IMR-90 (cell line): Measurements from ENCODE around the gene ISOC2. TPM values are rescaled to one million over a fixed set of nuclear protein-coding genes. Genes with fewer than 3 reads are reported as not detected.
A peak's percentile ranks its signal among the peaks of the same experiment; 100 is the strongest.

Experiments used
- ATAC-seq: fragments of 200-7000 bp; cut with Tn5 transposase; 2 replicates; pipeline ENCODE4 v1.9.1; 2020; ENCODE audit warnings: low read depth, mild to moderate bottlenecking, moderate library complexity
- BruUV-seq: library from RNA; stranded (reverse); fragments of 400-500 nt; replicated peaks from 2 replicates; lab custom pipeline; 2021; lab: Mats Ljungman, UMichigan
- CTCF ChIA-PET: fragments of 300-600 bp; formaldehyde crosslinking; extraction: SDS; loops from one replicate; lab custom pipeline; 2021; ENCODE audit warnings: antibody characterized with exemption; lab: Yijun Ruan, JAX
- POLR2A ChIA-PET: fragments of 300-600 bp; sonication (Branson Sonifier 250); formaldehyde crosslinking; loops from one replicate; lab custom pipeline; 2022; ENCODE audit warnings: antibody characterized with exemption; ENCODE audit not compliant: unreplicated experiment; lab: Charles Lee
- DNase-seq: peaks from one replicate; pipeline ENCODE4 v3.0.0; 2013
- H2AFZ ChIP-seq: replicated peaks from 2 replicates; pipeline ENCODE3; 2013; ENCODE audit warnings: low read length, mild to moderate bottlenecking; ENCODE audit not compliant: poor library complexity
- H2AK5ac ChIP-seq: 2 replicates; pipeline ENCODE4 v1.6.1; 2013; ENCODE audit warnings: low read depth, low read length, inconsistent platforms
- H2AK9ac ChIP-seq: replicated peaks from 2 replicates; pipeline ENCODE3; 2013; ENCODE audit warnings: mild to moderate bottlenecking, low read depth, low read length, moderate library complexity; ENCODE audit not compliant: poor library complexity
- H2BK120ac ChIP-seq: 2 replicates; pipeline ENCODE4 v1.6.1; 2013; ENCODE audit warnings: low read depth, low read length, inconsistent platforms
- H2BK15ac ChIP-seq: 3 replicates; pipeline ENCODE4 v1.6.1; 2013; ENCODE audit warnings: low read depth, low read length, inconsistent platforms
- H2BK20ac ChIP-seq: 2 replicates; pipeline ENCODE4 v1.6.1; 2013; ENCODE audit warnings: low read depth, mild to moderate bottlenecking, inconsistent platforms, low read length, moderate library complexity
- H2BK5ac ChIP-seq: 2 replicates; pipeline ENCODE4 v1.6.1; 2013; ENCODE audit warnings: mild to moderate bottlenecking, low read depth, low read length, inconsistent platforms; ENCODE audit not compliant: poor library complexity, severe bottlenecking
- H3K14ac ChIP-seq: replicated peaks from 2 replicates; pipeline ENCODE4 v1.6.1; 2013; ENCODE audit warnings: low read depth, low read length, inconsistent platforms
- H3K18ac ChIP-seq: 2 replicates; pipeline ENCODE4 v1.6.1; 2013; ENCODE audit warnings: low read depth, low read length, control low read depth
- H3K23ac ChIP-seq: 2 replicates; pipeline ENCODE4 v1.6.1; 2013; ENCODE audit warnings: low read depth, low read length, inconsistent platforms
- H3K27ac ChIP-seq: 2 replicates; pipeline ENCODE4 v1.5.1; 2013; ENCODE audit warnings: mild to moderate bottlenecking, control low read depth, low read length; ENCODE audit not compliant: insufficient read depth
- H3K27me3 ChIP-seq: 2 replicates; pipeline ENCODE4 v1.6.1; 2013; ENCODE audit warnings: low read length; ENCODE audit not compliant: control insufficient read depth, insufficient read depth
- H3K36me3 ChIP-seq: 2 replicates; pipeline ENCODE4 v1.6.1; 2013; ENCODE audit warnings: low read length, mixed read lengths; ENCODE audit not compliant: control insufficient read depth, insufficient read depth
- H3K4ac ChIP-seq: 2 replicates; pipeline ENCODE4 v1.6.1; 2013; ENCODE audit warnings: low read depth, low read length, inconsistent platforms
- H3K4me1 ChIP-seq: 2 replicates; pipeline ENCODE4 v1.6.1; 2013; ENCODE audit warnings: low read length, mixed read lengths; ENCODE audit not compliant: control insufficient read depth, insufficient read depth
- H3K4me2 ChIP-seq: 2 replicates; pipeline ENCODE4 v1.6.1; 2013; ENCODE audit warnings: low read depth, mild to moderate bottlenecking, control low read depth, low read length, moderate library complexity
- H3K4me3 ChIP-seq: 2 replicates; pipeline ENCODE4 v1.5.1; 2013; ENCODE audit warnings: low read depth, mild to moderate bottlenecking, control low read depth, low read length, moderate library complexity; ENCODE audit not compliant: insufficient read depth
- H3K56ac ChIP-seq: 2 replicates; pipeline ENCODE4 v1.6.1; 2013; ENCODE audit warnings: low read length, inconsistent platforms; ENCODE audit not compliant: insufficient read depth; ENCODE audit errors: extremely low read depth
- H3K79me1 ChIP-seq, 2 experiments: 2 replicates each; pipeline ENCODE4 v1.6.1; 2013; ENCODE audit warnings: low read length in 2 of 2, inconsistent platforms in 1 of 2, low read depth in 1 of 2
- H3K9ac ChIP-seq: 2 replicates; pipeline ENCODE4 v1.6.1; 2013; ENCODE audit warnings: low read depth, low read length, control low read depth
- H3K9me1 ChIP-seq: 2 replicates; pipeline ENCODE4 v1.6.1; 2013; ENCODE audit warnings: low read length, inconsistent platforms; ENCODE audit not compliant: insufficient read depth
- H3K9me3 ChIP-seq: 2 replicates; pipeline ENCODE4 v1.6.1; 2013; ENCODE audit warnings: low read length; ENCODE audit not compliant: control insufficient read depth, insufficient read depth
- H4K20me1 ChIP-seq: 2 replicates; pipeline ENCODE4 v1.6.1; 2013; ENCODE audit warnings: low read length, inconsistent platforms; ENCODE audit not compliant: insufficient read depth
- H4K5ac ChIP-seq: 2 replicates; pipeline ENCODE4 v1.6.1; 2013; ENCODE audit warnings: mild to moderate bottlenecking, low read depth, low read length, control low read depth
- H4K8ac ChIP-seq, 2 experiments: 2 replicates each; pipeline ENCODE4 v1.6.1; 2013; ENCODE audit warnings: low read depth in 2 of 2, low read length in 2 of 2, control low read depth in 1 of 2, inconsistent platforms in 1 of 2
- H4K91ac ChIP-seq: 2 replicates; pipeline ENCODE4 v1.6.1; 2013; ENCODE audit warnings: low read depth, low read length, inconsistent platforms; ENCODE audit not compliant: insufficient read depth
- BHLHE40 ChIP-seq: fragments of 150-350 bp; IDR thresholded peaks from 2 replicates; pipeline ENCODE4 v1.6.1; 2016; ENCODE audit warnings: mild to moderate bottlenecking, low read depth, low read length
- CEBPB ChIP-seq: IDR thresholded peaks from 2 replicates; pipeline ENCODE4 v1.6.1; 2012; ENCODE audit warnings: low read depth, low read length, improper control_type of control experiment
- CHD1 ChIP-seq: IDR thresholded peaks from 2 replicates; pipeline ENCODE4 v1.6.1; 2012; ENCODE audit warnings: low read depth, low read length, improper control_type of control experiment
- CTCF ChIP-seq: conservative IDR thresholded peaks from 2 replicates; pipeline ENCODE4 v1.5.1; 2012; ENCODE audit warnings: mild to moderate bottlenecking, low read depth, low read length, improper control_type of control experiment
- ELK1 ChIP-seq: fragments of 150-350 bp; IDR thresholded peaks from 2 replicates; pipeline ENCODE4 v1.6.1; 2016; ENCODE audit warnings: low read depth, mild to moderate bottlenecking, low read length, moderate library complexity, borderline replicate concordance
- MAFK ChIP-seq: IDR thresholded peaks from 2 replicates; pipeline ENCODE4 v1.6.1; 2012; ENCODE audit warnings: low read depth, low read length, improper control_type of control experiment
- RAD21 ChIP-seq: IDR thresholded peaks from 2 replicates; pipeline ENCODE4 v1.6.1; 2012; ENCODE audit warnings: low read length, improper control_type of control experiment
- RCOR1 ChIP-seq: IDR thresholded peaks from 2 replicates; pipeline ENCODE4 v1.6.1; 2012; ENCODE audit warnings: mild to moderate bottlenecking, low read length, improper control_type of control experiment; ENCODE audit not compliant: insufficient replicate concordance
- RFX5 ChIP-seq: IDR thresholded peaks from 2 replicates; pipeline ENCODE4 v1.8.0; 2012; ENCODE audit warnings: low read depth, mild to moderate bottlenecking, low read length, moderate library complexity
- SMC3 ChIP-seq: fragments of 150-350 bp; IDR thresholded peaks from 2 replicates; pipeline ENCODE4 v1.6.1; 2016; ENCODE audit warnings: low read depth, mild to moderate bottlenecking, antibody characterized with exemption, low read length, moderate library complexity
- USF2 ChIP-seq: fragments of 150-350 bp; IDR thresholded peaks from 2 replicates; pipeline ENCODE4 v1.6.1; 2017; ENCODE audit warnings: mild to moderate bottlenecking, antibody characterized with exemption, low read length, low read depth
- WGBS, 2 experiments: methylation state at CpG; one replicate each; pipeline versions ENCODE4 v1.1.5 to v1.1.7; 2013; ENCODE audit warnings: missing lambda C conversion rate in 2 of 2; ENCODE audit not compliant: insufficient read length in 1 of 2; ENCODE audit errors: extremely low coverage in 2 of 2; 5-methylcytosine and 5-hydroxymethylcytosine counted together
- dilution Hi-C: fragments of 300-500 bp; cut with HindIII; formaldehyde crosslinking; loops from one replicate; pipeline ENCODE4 v1.14.3; 2018; ENCODE audit warnings: low sequenced_read_pairs; ENCODE audit not compliant: unreplicated experiment
- in situ Hi-C: fragments of 300-500 bp; cut with MboI; formaldehyde crosslinking; loops from 3 replicates; pipeline ENCODE4 v1.14.3; 2019; ENCODE audit warnings: low sequenced_read_pairs, inconsistent platforms, mixed read lengths
- intact Hi-C: fragments of 100-400 bp; cut with micrococcal nuclease; formaldehyde crosslinking; loops from 2 replicates; pipeline ENCODE4 v1.10.0; 2022
- polyA plus RNA-seq, 3 experiments: library from polyadenylated mRNA; depleted of rRNA; stranded (reverse); fragments of >200 nt; gene quantifications; 2 replicates each; pipeline ENCODE4 v1.2.3, GENCODE V29; 2012; ENCODE audit warnings: low replicate concordance in 1 of 3
- total RNA-seq: library from RNA; depleted of rRNA; stranded (reverse); fragments of >200 nt; gene quantifications from 2 replicates; pipeline ENCODE4 v1.2.3, GENCODE V29; 2012

ISOC2 gene
- total and polyA plus RNA-seq, 2 of the 4 experiments (the other 2 are of a cell fraction): 56.1 to 82.1 TPM

- dilution Hi-C loops: no loop called here
- H3K23ac ChIP-seq: no peak overlapping the region
Observed at GRCh38 chr19:55467236-55468053, 6.0 kb upstream of the ISOC2 start.

More at GRCh38 chr19:55467236-55468053, 6.0 kb upstream of the ISOC2 start:
- H4K91ac ChIP-seq: peak overlapping the region; percentile 23; the same call in 1 of the 2 replicates
- 0 out of 3 replicates have a peak overlapping the region, but pooled peaks have one; percentile 36 for H2BK15ac ChIP-seq
- H3K56ac ChIP-seq: no peak overlapping the region
- ATAC-seq (peak; percentile 99), DNase-seq (peak; percentile 65)
- in situ Hi-C loops: no loop called here
- no peak overlapping the region for H3K4me3 ChIP-seq
- H3K9me3 ChIP-seq: no peaks in the 10 kb centered on the region
- peak overlapping the region; percentile 25; the same call in 1 of the 2 replicates for H3K4ac ChIP-seq
- peak overlapping the region; percentile 65; the same call in 1 of the 2 replicates for H4K5ac ChIP-seq
- H3K4me2 ChIP-seq: peak overlapping the region; percentile 80
- H2AK9ac ChIP-seq: peak overlapping the region; percentile 95
- intact Hi-C loops: loop anchor here (1.0 kb wide), 1 partner anchor 37 kb away; no protein-coding TSS in a partner anchor
- H3K36me3 ChIP-seq: no peaks in the 10 kb centered on the region
- peak overlapping the region; percentile 47 to 86; a peak in 3 of 4 replicates for H4K8ac ChIP-seq
- H2AK5ac ChIP-seq: peak overlapping the region; percentile 1; the same call in 1 of the 2 replicates
- H3K27ac ChIP-seq: no peak overlapping the region
- H2BK5ac ChIP-seq: no peak overlapping the region
- H2BK120ac ChIP-seq: 0 out of 2 replicates have a peak overlapping the region, but pooled peaks have one; percentile 55
- ChIA-PET CTCF (interaction anchor here (0.6 to 2.6 kb wide), 13 partner anchors 8 to 132 kb away, joined by 3 to 24 read pairs (median 4); partner anchors contain the start of genes FIZ1, NAT14 and ZNF628), POLR2A (interaction anchor here (0.6 kb wide), 1 partner anchor 57 kb away, joined by 4 read pairs; no protein-coding TSS in a partner anchor)
- H3K4me1 ChIP-seq: peaks cover 8% of the 10 kb centered on the region
- no peak overlapping the region for H3K18ac ChIP-seq
- H2BK20ac ChIP-seq: no peak overlapping the region
- no peaks in the 10 kb centered on the region for H4K20me1 ChIP-seq
- 31% methylated on average over 6 of the region's 29 CpGs; no CpG with 5 or more reads in 1 of the 2 experiments for WGBS, 2 experiments
- peak overlapping the region; percentile 97 for H2AFZ ChIP-seq
- no TSS peak for BruUV-seq
- TF ChIP-seq SMC3: peak; percentile 84
- TF ChIP-seq CTCF: peak; percentile 92
- TF ChIP-seq MAFK: no peak
- no peak for TF ChIP-seq CHD1
- no peak for TF ChIP-seq RCOR1
- peak; percentile 69 for TF ChIP-seq RAD21
- no peak for TF ChIP-seq BHLHE40
- peak; percentile 50; the same call in 1 of the 2 replicates for TF ChIP-seq RFX5
- TF ChIP-seq ELK1: no peak
- TF ChIP-seq CEBPB: no peak
- TF ChIP-seq USF2: no peak
- 0 out of 4 replicates have a peak, but pooled peaks cover 0 to under 1% of the 10 kb centered on the region in 2 experiments for H3K79me1 ChIP-seq
- H3K27me3 ChIP-seq: no peaks in the 10 kb centered on the region
- H3K9ac ChIP-seq: no peak overlapping the region
- H3K9me1 ChIP-seq: no peaks in the 10 kb centered on the region; the same call in 1 of the 2 replicates
- peak overlapping the region; percentile 64; the same call in 1 of the 2 replicates for H3K14ac ChIP-seq
